Measurements from ENCODE around the gene CXCL5. TPM values are rescaled to one million over a fixed set of nuclear protein-coding genes. Genes with fewer than 3 reads are reported as not detected.

CXCL5 gene
- total RNA-seq, 1 donor from 2014 or later, result 0.61 TPM

- Mint-ChIP-seq H3K27ac (ENCODE audit: unreplicated experiment) (no peak overlapping the region), H3K36me3 (ENCODE audit: low read depth, unreplicated experiment) (no peaks in the 10 kb centered on the region), H3K4me3 (ENCODE audit: unreplicated experiment) (no peak overlapping the region), H3K9me3 (ENCODE audit: unreplicated experiment) (no peaks in the 10 kb centered on the region), H3K4me1 (ENCODE audit: low read depth, unreplicated experiment) (no peaks in the 10 kb centered on the region), H3K27me3 (ENCODE audit: low read depth, unreplicated experiment) (no peaks in the 10 kb centered on the region)
- no peak overlapping the region for H3K27ac ChIP-seq (ENCODE audit: low read depth, low read length)
- H3K9me3 ChIP-seq (ENCODE audit: insufficient read depth, low read depth, low read length), result no peaks in the 10 kb centered on the region
- H3K36me3 ChIP-seq (ENCODE audit: insufficient read depth, low read length), result no peaks in the 10 kb centered on the region
- DNase-seq (ENCODE audit: low read depth) (no peak), FAIRE-seq (no peak)
- no peaks in the 10 kb centered on the region for H3K79me2 ChIP-seq (ENCODE audit: insufficient read depth, low read length)
- H3K4me2 ChIP-seq (ENCODE audit: low read length), result no peak overlapping the region
- no peaks in the 10 kb centered on the region for H4K20me1 ChIP-seq (ENCODE audit: insufficient read depth, low read length)
- no peak overlapping the region for H2AFZ ChIP-seq (ENCODE audit: low read depth, low read length)
- no peaks in the 10 kb centered on the region for H3K4me1 ChIP-seq (ENCODE audit: insufficient read depth, low read length)
- no peak overlapping the region for H3K4me3 ChIP-seq (ENCODE audit: insufficient read depth, low read depth, low read length)
- no peak for TF ChIP-seq CTCF (IDR thresholded peaks at IDR 0.05; ENCODE audit: insufficient read depth, low read depth, low read length)
- no peak for TF ChIP-seq EZH2 (IDR thresholded peaks at IDR 0.05; ENCODE audit: insufficient read depth, low read length)
- H3K27me3 ChIP-seq (ENCODE audit: insufficient read depth, low read length), result no peaks in the 10 kb centered on the region
- no peak overlapping the region for H3K9ac ChIP-seq (ENCODE audit: low read length)
Measured at GRCh38 chr4:74012130-74012529, 13.7 kb upstream of the CXCL5 start.

GRCh38 chr4:74009307-74009706, 10.8 kb upstream of the CXCL5 start:
- Histone ChIP-seq H4K20me1 (ENCODE audit: insufficient read depth, low read length) (no peaks in the 10 kb centered on the region), H3K36me3 (ENCODE audit: insufficient read depth, low read length) (no peaks in the 10 kb centered on the region), H3K27ac (ENCODE audit: low read depth, low read length) (no peak overlapping the region), H3K4me2 (ENCODE audit: low read length) (no peak overlapping the region), H2AFZ (ENCODE audit: low read depth, low read length) (no peak overlapping the region), H3K79me2 (ENCODE audit: insufficient read depth, low read length) (no peaks in the 10 kb centered on the region), H3K4me3 (ENCODE audit: insufficient read depth, low read depth, low read length) (no peak overlapping the region), H3K4me1 (ENCODE audit: insufficient read depth, low read length) (no peaks in the 10 kb centered on the region), H3K9ac (ENCODE audit: low read length) (no peak overlapping the region), H3K27me3 (ENCODE audit: insufficient read depth, low read length) (no peaks in the 10 kb centered on the region), H3K9me3 (ENCODE audit: insufficient read depth, low read depth, low read length) (no peaks in the 10 kb centered on the region)
- peaks cover 10% of the 10 kb centered on the region for H3K4me1 Mint-ChIP-seq (ENCODE audit: low read depth, unreplicated experiment)
- no peak for TF ChIP-seq EZH2 (IDR thresholded peaks at IDR 0.05; ENCODE audit: insufficient read depth, low read length)
- TF ChIP-seq CTCF (IDR thresholded peaks at IDR 0.05; ENCODE audit: insufficient read depth, low read depth, low read length), result no peak
- H3K9me3 Mint-ChIP-seq (ENCODE audit: unreplicated experiment), result no peaks in the 10 kb centered on the region
- no peak overlapping the region for H3K4me3 Mint-ChIP-seq (ENCODE audit: unreplicated experiment)
- DNase-seq (ENCODE audit: low read depth) (no peak), FAIRE-seq (no peak)
- H3K36me3 Mint-ChIP-seq (ENCODE audit: low read depth, unreplicated experiment), result no peaks in the 10 kb centered on the region
- H3K27me3 Mint-ChIP-seq (ENCODE audit: low read depth, unreplicated experiment), result no peaks in the 10 kb centered on the region
- H3K27ac Mint-ChIP-seq (ENCODE audit: unreplicated experiment), result no peak overlapping the region

GRCh38 chr4:74006009-74006476, 7.6 kb upstream of the CXCL5 start:
- no peak overlapping the region for H3K4me2 ChIP-seq (ENCODE audit: low read length)
- no peak for FAIRE-seq

More at GRCh38 chr4:74006009-74006476, 7.6 kb upstream of the CXCL5 start:
- peaks cover 10% of the 10 kb centered on the region for H3K4me1 Mint-ChIP-seq (ENCODE audit: low read depth, unreplicated experiment)
- H3K4me1 ChIP-seq (ENCODE audit: insufficient read depth, low read length), result no peaks in the 10 kb centered on the region
- H3K79me2 ChIP-seq (ENCODE audit: insufficient read depth, low read length), result no peaks in the 10 kb centered on the region
- H3K27me3 ChIP-seq (ENCODE audit: insufficient read depth, low read length), result no peaks in the 10 kb centered on the region
- no peak overlapping the region for H3K9ac ChIP-seq (ENCODE audit: low read length)
- TF ChIP-seq CTCF (IDR thresholded peaks at IDR 0.05; ENCODE audit: insufficient read depth, low read depth, low read length), result no peak
- TF ChIP-seq EZH2 (IDR thresholded peaks at IDR 0.05; ENCODE audit: insufficient read depth, low read length), result no peak
- no peaks in the 10 kb centered on the region for H3K9me3 Mint-ChIP-seq (ENCODE audit: unreplicated experiment)
- no peak overlapping the region for H3K4me3 ChIP-seq (ENCODE audit: insufficient read depth, low read depth, low read length)
- H3K4me3 Mint-ChIP-seq (ENCODE audit: unreplicated experiment), result no peak overlapping the region
- no peak overlapping the region for H3K27ac ChIP-seq (ENCODE audit: low read depth, low read length)
- H4K20me1 ChIP-seq (ENCODE audit: insufficient read depth, low read length), result no peaks in the 10 kb centered on the region
- DNase-seq (ENCODE audit: low read depth), result peak; percentile 54
- H3K27ac Mint-ChIP-seq (ENCODE audit: unreplicated experiment), result no peak overlapping the region
- H2AFZ ChIP-seq (ENCODE audit: low read depth, low read length), result no peak overlapping the region
- H3K9me3 ChIP-seq (ENCODE audit: insufficient read depth, low read depth, low read length), result no peaks in the 10 kb centered on the region
- H3K36me3 Mint-ChIP-seq (ENCODE audit: low read depth, unreplicated experiment), result no peaks in the 10 kb centered on the region
- no peaks in the 10 kb centered on the region for H3K36me3 ChIP-seq (ENCODE audit: insufficient read depth, low read length)
- no peaks in the 10 kb centered on the region for H3K27me3 Mint-ChIP-seq (ENCODE audit: low read depth, unreplicated experiment)
